Fibroblast of skin of back (primary cell): Measurements from ENCODE around the gene HOXA3.

Source experiments
- DNase-seq: peaks from one replicate; pipeline ENCODE4 v3.0.0-alpha.2; 2013

HOXA3 gene

DNA sequence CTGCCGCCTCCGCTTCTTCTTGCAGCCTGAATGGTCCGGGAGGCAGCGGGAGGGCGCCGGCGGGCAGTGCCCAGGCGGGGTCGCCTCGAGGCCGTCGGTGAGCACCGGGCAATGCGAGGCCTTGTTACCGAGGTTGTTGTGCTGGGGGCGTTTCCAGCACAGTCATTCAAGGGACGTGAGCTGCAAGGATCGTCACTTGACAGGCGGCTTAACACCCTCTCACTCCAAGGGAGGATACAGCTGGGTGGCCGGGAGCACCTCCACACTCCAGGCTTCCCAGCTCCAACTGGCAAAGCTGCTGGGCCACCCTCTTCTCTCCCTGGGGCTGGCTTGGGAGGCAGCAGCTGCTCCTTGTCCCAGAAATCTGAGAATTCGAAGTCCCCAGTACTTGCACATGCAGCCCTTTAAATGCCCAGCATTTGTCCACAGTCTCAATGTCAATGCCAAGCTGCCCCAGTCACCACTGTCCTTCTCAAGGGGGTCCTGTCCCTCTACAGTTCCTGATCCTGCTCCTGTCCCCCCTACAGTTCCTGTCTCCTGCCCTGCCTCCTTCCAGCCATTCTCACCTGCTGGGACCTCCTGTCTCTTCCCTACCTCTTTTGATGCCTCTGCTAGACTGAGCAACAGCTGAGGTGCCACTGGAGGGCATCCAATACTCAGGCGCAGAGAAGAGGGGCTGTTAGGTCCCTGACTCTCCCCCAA lies 37.1 kb upstream of the HOXA3 start:
- DNase-seq, result no peak

DNA sequence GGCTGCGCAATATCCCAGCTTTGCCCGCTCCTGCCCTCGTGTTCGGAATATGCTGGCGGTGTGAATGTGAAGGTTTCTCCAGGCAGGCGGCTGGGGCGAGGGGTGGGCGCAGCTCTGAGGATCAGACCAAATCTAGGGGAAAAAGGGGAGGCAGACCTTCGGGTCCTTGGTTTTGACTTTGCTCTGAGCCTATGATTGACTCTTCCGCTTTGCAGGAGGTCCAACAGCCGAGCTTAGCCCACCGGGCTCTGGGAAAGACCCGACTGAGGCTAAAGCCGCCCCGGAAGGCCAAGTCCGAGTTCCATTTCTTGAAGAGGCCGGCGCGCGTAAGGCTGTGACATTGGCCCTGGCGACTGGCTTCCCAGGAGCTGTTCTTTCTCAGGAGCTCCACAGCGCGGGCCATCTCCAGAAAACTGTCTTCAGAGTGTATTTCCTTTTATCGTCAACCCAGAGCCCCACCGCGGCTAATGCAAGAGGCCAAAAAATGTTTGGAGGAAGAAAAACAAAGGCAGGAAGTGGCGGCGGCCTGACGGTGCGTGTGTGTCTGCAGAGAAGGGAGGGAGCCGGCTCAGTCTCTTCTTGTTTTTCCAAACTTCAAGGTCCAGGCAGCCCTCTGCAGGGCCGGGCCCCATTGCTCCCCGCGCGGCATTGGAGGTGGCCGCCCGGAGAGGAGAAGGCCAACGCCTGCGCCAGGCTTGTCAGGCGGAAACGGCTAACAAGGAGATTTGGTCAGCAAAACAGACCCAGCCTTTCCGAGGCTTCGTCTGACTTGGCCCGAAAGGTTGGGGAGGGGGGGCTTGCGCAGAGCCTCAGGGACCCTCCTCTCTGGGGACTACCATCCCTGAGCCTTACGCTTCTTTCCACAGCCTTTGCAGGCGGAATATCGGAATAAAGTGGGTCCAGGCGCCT lies 36.3 kb upstream of the HOXA3 start:
- no peak for DNase-seq

DNA sequence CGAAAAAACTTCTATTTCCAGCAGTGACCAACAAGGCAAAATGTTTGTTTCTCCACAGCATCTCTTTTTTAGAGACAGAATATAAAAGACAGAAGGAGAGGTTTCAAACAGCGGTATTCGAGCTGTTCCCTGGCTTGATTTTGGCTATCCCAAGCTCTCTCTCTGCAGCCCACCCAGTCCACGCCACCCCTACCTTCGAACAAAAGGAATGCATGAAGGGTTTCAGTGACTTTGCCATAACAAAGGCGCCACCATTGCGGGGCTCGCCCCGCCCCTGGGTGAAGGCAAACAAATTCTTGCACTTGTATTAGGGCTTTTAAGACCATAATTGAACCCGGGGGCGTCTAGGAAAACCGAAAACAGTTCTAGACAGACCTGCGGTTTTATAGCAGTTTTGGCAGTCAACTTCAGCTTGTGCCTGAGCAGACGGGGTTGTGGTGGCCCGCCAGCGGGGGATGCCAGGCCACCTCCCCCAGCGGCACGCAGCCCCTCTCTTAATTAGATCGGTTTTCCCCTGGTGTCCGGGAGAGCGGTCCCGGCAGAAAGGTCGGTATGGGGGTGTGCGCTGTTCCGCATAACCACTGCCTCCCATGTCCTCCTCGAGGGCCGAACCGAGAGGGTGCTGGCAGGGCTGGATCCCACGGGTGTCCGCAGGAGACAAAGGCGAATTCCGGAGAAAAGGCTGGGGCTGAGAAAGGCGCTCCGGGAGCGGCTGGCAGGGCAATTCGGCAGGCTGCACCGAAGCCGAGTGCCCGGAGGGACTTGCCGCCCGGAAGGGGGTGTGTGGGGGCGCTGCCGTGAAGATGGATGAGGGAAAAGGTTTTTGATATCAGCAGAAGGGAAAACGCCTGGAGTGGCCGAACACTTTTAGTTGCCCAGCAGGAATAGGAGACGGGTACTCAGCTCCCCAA lies 35.3 kb upstream of the HOXA3 start:
- DNase-seq, result no peak

DNA sequence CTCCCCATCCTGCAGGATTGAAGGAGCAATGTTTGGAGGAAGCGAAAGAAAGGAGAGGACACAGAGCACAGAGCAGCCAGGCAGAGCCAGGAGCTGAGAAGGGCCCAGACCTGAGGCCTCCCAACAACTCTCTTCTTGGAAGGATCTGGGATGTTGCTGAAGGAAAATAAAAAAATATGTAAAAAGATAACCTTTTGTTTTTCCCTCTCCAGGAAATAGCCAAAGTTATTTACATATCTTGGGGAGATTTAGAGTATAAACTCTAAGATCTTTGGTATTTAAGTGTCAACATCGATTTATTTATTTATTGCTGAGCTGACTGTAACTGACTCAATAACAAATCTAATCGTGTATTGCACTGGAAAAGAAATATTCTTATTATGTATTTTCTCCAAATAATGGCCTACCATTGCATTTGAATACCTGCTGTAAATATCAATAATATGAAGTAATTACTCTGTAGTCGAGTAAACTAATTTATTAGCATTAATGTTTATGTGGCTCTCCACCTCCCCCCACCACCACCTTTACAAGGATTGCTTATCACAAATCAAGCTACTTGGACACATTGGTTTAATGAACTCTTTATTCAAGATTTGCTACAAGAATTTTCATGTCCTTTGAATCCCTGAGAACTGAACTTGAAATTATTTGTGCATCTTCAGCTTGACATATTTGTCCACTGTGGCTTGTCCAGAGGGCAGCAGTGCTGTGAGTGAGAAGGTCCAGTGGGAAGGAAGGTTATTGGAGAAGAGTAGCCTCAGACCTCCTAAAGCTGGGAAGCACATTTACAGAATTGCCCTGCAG lies 34.5 kb upstream of the HOXA3 start:
- DNase-seq, result no peak

DNA sequence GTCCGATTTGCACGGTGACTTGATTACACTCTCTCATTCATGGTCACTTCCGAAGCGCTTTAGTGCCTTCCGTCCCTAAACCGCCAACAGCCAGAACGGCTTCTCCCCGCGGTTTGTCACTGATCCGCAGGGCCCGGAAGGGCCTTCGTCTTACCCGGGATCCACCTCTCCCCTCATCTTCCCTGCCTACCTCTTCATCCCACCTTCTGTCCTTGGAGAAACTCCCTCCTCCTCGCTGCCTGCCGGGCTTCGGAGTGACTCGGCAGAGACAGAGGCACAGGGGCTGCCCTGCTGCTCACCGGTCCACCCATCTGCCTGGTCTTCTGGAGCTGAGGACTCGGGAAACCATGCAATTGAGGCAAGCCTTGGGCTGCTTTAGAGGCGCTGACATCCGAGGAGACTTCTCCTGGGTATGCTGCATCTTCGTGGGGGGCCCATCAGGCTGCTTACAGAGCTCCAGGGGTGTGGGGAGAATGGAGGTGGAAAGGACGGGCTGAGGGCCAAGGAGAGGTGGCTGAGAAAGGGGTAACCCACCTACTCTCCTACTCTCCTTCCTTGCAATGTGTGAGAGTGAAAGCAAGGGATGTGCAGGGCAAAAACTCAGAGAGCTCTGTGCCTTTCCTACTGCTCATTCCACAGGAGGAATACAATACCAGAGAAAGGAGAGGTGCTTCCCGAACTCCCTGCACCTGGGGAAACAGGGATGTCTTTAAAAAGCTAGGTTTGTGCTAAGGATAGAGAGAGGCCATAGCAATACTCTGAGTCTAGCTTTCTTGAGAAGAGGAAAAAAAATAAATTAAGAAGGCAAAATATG lies 33.7 kb upstream of the HOXA3 start:
- no peak for DNase-seq

DNA sequence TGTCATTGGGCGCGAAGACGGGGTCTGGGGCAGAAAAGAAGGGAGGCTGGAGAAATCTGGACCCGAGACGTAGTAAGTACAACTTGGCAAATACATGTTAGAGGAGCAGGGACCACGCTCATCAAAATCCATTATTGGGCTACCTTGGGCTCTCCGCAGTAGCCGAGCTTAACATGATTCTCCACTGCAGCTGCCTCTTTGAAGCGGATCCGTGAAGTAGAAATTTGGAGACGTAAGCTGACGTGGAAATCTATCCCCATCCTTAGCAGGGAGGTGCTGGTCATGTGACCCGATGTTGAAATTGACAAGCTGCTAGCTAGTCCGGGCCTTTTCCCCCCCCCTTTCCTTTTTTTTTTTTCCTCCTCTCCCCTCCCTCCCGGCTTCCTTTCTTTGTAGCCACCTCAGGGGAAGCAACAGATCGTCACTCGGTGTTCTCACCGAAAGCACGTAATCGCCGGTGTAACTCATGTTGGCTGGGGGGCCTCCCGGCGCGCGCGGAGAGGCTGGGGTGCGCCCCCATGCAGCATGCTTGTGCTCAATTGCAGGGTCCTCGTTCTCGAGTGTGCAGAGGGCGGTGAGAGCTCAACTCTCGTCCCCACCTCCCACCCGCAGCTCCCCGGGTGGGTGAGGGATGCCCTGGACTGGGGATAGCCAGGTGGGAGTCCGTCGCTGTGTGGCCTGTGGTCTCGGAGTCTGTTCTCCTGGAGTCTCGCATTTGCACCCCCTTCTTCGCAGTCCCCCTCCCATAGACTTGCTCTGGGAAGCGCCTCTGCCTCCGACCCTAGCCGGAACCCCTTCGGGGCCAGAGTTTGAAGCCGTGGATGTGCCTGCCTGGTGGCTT lies 32.9 kb upstream of the HOXA3 start, which contains the start of gene HOXA11:
HOXA11 (minus strand) TSS at position 220 of the 841 bp plus-strand sequence; CDS start at position 132, 88 bp downstream.
- DNase-seq, result no peak

DNA sequence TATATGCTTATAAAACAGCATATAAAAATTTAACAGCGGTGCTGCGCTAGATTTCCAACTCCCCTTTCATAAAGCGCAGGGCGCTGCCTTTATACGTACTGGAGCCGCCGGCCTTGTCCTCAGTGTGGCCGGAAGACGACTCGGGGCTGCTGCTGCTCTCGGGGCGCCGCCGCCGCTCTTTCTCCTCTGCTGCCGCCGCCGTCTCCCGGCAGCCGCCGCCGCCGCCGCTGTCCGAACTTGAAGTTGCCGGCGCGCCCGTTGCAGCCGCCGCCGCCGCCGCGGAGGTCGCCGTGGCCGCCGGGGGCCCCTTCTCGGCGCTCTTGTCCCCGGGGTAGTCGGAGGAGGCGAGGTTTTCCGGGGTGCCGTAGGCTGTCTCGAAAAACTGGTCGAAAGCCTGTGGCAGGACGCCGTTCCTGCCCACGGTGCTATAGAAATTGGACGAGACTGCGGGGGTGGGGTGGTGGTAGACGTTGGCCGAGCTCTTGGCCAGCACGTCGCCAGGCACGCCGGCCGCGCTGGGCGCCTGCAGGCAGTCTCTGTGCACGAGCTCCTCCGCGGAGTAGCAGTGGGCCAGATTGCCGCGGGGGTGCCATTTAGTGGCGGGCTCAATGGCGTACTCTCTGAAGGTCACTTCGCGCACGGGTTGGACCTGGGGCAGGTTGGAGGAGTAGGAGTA lies 32.1 kb upstream of the HOXA3 start:
- peak; percentile 42 for DNase-seq

DNA sequence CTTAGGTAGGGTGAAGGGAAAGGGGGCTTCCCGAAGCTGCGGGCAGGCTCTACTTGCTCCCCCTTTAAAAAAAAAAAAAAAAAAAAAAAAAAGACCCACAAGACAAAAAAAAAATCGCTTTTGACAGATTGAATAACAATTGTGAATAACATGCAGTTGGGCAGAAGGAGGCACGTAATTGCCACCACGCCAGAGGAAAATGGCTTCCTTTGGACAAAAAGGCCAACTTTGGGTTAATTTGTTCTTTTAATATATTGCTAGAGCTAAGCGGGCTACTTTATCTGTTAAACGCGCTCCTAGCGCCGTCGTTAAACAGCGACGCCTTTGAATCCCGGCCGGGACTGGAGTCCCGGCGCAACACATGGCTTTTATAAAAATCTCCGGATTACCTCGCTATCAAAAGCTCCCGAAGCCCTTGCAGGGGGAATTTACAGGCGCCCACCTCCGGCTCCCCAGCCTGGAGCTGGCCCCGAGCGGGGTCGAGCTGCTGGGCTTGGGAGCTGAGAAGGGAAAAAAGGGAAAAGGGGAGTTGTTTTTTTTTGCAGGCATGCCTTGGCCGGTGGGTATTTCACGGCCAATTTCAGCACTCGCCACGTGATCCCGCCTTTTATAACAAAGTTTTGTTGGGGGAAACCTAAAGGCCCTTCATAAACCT lies 31.4 kb upstream of the HOXA3 start:
- DNase-seq, result no peak

DNA sequence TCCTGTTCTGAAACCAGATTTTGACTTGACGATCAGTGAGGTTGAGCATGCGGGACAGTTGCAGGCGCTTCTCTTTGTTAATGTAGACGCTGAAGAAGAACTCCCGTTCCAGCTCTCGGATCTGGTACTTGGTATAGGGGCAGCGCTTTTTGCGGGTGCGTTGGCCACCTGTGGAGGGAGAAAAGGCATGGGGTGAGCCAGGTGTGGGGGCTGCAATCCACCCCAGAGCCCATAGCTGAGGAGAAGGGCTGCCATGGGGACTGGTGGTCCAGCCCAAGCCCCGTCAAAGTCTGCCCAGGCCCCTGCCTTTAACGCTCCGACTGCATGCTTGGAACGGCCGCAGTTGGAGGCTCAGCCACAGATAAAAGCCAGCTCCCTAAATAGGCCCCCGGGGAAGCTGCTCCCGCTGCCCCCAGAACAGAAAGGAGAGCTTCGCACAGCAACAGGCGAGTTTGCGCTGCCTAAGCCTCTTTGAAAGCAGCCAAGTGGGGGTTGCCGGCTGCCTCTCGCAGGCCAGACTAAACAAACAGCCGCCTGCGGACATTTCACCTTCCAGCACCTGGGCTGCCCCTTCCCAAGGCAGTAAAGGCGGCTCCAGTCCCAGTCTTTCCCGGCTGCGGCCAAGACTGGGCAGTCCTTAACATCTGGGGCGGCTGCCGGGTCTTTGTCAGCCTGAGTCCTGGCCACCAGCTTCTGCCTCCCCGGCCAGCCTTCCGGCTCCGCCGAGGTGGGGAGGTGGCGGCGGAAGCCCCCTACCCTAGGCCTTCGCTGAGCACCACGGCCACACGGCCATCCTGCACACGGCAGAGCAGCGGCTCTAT lies 30.7 kb upstream of the HOXA3 start:
- DNase-seq, result no peak

DNA sequence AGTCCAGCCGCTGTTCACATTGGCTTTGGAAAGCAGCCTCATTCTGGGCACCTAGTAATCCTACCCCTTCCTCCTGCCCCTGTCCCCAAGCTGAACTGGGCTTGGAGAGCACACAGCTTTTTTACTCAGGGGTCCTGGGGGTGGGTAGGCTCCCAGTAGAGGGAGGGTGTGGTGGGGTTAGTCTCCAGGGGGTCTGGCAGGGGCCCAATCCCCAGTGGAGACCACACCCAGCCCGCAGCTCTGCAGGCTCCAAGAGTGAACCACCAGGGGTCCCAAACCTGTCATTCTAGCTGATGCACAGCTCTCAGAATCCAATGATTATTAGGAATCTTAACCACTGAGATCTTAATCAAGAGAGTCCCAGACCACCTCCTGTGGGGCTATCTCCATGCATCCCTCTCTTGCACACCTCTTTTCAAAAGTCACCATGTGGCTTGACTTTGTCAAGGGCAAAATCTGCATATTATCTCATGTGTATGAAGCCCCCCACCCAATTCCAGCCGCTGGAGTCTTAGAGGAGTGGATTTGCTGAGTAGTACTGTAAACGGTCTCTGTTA lies 30.0 kb upstream of the HOXA3 start:
- no peak for DNase-seq

DNA sequence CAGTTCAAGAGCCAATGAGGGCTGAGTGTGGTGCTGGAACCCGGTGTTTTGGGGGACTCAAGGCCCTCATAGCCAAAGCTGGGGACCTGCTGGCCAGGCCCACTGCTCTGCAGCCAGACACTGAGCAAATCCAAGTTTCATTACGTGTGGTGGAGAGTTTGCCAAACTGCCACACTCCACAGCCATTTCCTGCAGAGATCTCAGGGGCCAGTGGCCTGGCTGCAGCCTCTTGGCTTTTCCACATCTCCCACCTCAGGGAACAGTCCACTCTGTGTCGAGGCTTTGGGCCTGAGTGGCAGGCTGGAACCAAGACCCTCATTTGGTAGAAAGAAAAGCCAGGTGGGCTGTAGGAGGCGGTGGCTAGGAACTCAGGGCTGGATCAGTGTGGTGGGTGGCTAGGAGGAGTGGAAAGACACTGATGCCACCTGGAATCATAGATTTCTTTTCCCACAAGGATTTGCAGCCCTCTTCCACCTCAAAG lies 29.5 kb upstream of the HOXA3 start:
- no peak for DNase-seq

DNA sequence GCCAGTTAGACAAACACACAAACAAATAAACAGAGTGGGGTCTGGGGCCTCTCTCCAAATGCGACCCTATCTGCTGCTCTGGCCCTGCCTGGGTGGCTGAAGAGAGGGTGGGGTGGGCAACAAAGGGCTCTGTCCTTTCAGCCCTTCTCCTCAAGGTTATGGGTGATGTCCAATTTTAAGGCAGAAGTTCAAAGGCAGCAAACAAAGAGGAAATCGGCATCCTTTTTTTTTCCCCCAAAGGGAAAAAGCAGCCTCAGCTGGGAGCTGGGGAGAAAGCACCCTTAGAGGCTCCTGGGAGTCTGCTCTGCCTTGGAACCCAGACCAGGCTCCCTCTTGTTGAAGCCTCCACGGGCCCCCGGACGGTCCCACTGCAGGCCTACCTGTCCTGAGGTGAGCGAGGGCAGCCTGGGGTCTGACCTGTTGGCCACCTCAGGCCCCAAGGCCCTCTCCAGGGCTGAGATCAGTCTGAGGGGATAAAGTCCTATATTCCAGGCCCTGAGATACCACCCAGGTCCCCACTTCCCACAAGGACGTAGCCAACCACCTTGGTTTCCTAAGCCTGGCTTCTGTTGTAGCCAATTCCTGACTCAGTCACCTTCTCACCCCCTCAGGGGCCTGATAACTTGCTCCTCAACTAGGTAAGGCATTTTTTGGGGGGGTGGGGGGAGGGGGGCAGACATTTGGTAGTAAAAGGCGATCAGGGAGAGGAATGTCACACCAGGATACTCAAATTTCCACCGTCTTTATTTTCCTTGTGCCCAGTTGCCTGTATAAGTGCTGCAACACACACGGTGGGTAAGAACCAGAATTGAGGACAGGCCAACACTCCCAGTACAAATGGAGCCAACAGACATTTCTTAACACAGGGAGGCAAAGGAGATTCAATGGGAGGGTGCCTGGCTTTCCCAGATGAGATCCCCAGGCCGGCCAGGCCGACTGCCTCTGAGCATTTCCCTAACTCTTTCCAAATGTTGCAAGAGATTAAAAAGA lies 28.3 kb upstream of the HOXA3 start:
- no peak for DNase-seq

DNA sequence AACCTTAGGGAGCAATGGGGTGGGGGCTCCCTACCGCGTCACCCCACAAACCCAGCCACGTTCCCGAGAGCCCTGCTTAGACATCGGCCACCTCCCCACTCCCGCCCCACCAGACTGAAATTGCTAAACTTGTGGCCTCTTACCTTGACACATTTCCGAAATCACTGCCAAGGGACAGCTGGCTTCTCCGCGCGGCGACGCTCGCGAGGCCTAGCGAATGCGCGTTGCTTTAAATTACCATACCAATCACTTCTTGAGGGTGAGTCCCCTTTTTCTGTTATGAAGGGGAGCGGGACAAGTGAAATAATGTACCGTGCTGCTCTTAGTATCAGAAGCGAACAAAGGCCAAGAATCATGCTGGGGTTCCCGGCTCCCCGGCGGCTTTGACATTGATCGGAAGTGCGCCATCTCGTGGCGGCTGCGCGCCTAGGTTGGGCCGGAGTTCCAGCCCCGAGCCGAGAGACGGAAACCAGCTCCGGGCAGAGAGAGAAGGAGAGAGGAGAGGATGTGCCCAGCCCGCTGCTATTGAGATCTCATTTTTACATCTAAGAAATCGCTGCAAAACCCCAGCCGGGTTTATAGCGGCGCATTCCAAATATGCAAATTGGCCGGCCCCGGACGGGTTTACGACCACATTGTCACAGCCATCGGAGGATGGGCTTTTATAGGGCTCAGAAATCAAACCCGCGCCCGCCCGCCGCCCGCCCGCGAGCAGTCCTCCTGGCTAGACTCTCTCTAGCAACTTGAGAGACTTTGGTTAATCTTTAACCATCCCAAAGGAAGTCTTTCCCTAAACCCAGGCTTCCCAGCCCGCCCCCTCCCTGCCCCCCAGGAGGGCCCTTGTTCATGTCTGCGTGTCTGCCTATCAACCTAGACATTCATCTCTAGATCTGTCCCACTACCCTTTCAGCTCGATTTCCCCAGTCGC lies 27.4 kb upstream of the HOXA3 start:
- DNase-seq, result peak; percentile 43

DNA sequence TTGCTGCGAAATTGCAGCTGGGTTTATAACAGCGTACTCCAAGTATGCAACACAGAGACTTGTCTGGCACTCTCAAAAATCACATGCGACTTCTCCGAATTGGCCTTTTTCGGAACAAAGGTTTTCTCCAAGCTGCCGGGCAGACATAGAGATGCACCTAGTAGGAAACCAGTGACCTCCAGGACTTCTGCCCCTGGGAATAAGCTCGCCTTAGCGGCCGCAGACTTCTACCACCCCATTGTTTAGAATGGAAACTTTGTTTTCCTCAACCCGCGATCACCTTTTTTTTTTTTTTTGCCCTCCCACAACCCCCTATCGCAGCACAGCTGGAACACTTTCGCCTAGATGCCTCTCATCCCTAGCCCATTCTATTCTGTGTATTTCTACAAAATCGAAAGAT lies 26.6 kb upstream of the HOXA3 start:
- no peak for DNase-seq

DNA sequence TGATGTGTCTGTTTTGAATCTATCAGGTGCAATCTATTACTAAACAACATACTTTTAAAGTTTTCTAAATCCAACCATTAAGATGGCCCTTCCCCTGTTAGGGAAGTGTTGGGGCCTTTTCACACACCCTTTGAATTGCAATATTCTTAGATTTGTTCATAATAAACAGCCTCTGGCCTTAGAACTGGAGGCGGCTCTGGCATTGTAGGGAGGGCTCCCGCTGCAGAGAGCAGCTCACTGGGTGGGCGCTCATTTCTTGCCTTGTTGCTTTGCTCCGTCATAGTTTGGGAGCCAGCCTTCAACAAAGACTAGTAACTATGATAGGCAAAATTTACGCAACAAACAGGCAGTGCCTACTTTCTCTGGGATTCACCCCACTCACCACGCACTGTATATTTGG lies 26.0 kb upstream of the HOXA3 start:
- DNase-seq, result no peak
